Activated CD8-positive, alpha-beta memory T cell treated with anti-CD3 and anti-CD28 coated beads for 1 hour (primary cell): ENCODE data around the gene MSGN1.

ENCODE experiments used
- DNase-seq, 2 donors: peaks; one replicate each; pipeline ENCODE4 v3.0.0-alpha.2; 2020; ENCODE audit warnings: low read depth in 1 of 2; ENCODE audit errors: extremely low read depth in 1 of 2

MSGN1 gene

GRCh38 chr2:17816396-17817245, at the start of gene MSGN1:
Gene MSGN1 (plus strand): TSS chr2:17816460. CDS start chr2:17816519, 59 bp downstream.
- no peak for DNase-seq

GRCh38 chr2:17768894-17769293, 47.4 kb upstream of the MSGN1 start:
- no peak for DNase-seq

GRCh38 chr2:17771956-17772355, 44.3 kb upstream of the MSGN1 start:
- DNase-seq = no peak

- DNase-seq = no peak
Measured at GRCh38 chr2:17772532-17772931, 43.7 kb upstream of the MSGN1 start.

- no peak for DNase-seq
Measured at GRCh38 chr2:17780546-17780945, 35.7 kb upstream of the MSGN1 start.

- no peak for DNase-seq
Measured at GRCh38 chr2:17781482-17781881, 34.8 kb upstream of the MSGN1 start.

GRCh38 chr2:17786727-17787126, 29.5 kb upstream of the MSGN1 start:
- no peak for DNase-seq

- DNase-seq = no peak
Measured at GRCh38 chr2:17788773-17789172, 27.5 kb upstream of the MSGN1 start.

- no peak for DNase-seq
Measured at GRCh38 chr2:17790536-17790935, 25.7 kb upstream of the MSGN1 start.

- no peak for DNase-seq
Measured at GRCh38 chr2:17791121-17791816, 25.0 kb upstream of the MSGN1 start.

GRCh38 chr2:17791817-17792130, 24.5 kb upstream of the MSGN1 start:
- DNase-seq = no peak

GRCh38 chr2:17792515-17792914, 23.7 kb upstream of the MSGN1 start:
- no peak for DNase-seq

GRCh38 chr2:17793296-17793695, 23.0 kb upstream of the MSGN1 start:
- DNase-seq = no peak

- no peak for DNase-seq
Measured at GRCh38 chr2:17793803-17794354, 22.4 kb upstream of the MSGN1 start.

GRCh38 chr2:17795309-17795708, 21.0 kb upstream of the MSGN1 start:
- DNase-seq = no peak

- DNase-seq = no peak
Measured at GRCh38 chr2:17798338-17798737, 17.9 kb upstream of the MSGN1 start.

GRCh38 chr2:17799301-17800120, 16.7 kb upstream of the MSGN1 start:
- no peak for DNase-seq

GRCh38 chr2:17800219-17800618, 16.0 kb upstream of the MSGN1 start:
- no peak for DNase-seq

- no peak for DNase-seq
Measured at GRCh38 chr2:17800693-17801458, 15.4 kb upstream of the MSGN1 start.

GRCh38 chr2:17803497-17803896, 12.8 kb upstream of the MSGN1 start:
- DNase-seq = no peak

- DNase-seq = no peak
Measured at GRCh38 chr2:17804358-17804757, 11.9 kb upstream of the MSGN1 start.
